NCI-H2171 (cell line): ENCODE data around the gene ERCC6L.

ENCODE experiments used
- DNase-seq: peaks from one replicate; lab custom pipeline; 2025; lab: John Stamatoyannopoulos, UW

The ERCC6L gene

DNA sequence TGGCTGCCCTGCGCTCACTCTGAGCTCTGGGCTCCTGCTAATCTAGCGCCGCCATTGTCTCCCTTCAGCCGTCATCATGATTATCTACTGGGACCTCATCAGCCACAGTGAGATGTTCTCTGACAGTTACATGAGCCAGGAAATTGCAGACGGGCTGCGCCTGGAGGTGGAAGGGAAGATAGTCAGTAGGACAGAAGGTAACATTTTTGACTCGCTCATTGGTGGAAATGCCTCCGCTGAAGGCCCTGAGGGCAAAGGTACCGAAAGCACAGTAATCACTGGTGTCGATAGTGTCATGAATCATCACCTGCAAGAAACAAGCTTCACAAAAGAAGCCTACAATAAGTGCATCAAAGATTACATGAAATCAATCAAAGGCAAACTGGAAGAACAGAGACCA, 79.1 kb downstream of the ERCC6L start:
- no peak for DNase-seq

DNA sequence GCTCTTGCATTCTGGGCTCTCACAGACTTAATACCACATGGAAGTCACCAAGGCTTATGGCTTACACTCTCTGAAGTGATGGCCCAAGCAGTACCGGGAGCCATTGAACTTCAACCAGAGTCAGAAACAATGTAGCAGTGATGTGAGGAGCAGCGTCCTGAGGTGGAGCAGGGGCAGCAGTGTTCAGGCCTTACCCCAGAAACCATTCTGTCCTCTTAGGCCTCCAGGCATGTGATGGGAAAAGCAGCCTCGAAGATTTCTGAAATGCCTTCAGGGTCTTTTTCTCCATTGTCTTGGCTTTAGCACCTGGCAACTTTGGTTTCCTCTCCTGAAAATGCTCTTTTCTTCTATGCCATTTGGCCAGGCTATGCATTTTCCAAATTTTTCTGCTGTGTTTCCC, 80.1 kb downstream of the ERCC6L start:
- no peak for DNase-seq
